HepG2 (cell line): ENCODE data around the gene SCAPER. TPM values are rescaled to one million over a fixed set of nuclear protein-coding genes. Genes with fewer than 3 reads are reported as not detected.

Experiments used
- ATAC-seq: fragments of 200-7000 bp; cut with Tn5 transposase; 3 replicates; pipeline ENCODE4 v1.9.1; 2020; ENCODE audit warnings: mild to moderate bottlenecking, moderate library complexity
- BruUV-seq: library from RNA; stranded (reverse); fragments of 400-500 nt; replicated peaks from 2 replicates; lab custom pipeline; 2021; lab: Mats Ljungman, UMichigan
- CTCF ChIA-PET: fragments of 300-600 bp; formaldehyde crosslinking; extraction: SDS; loops from one replicate; lab custom pipeline; 2021; ENCODE audit warnings: low total read pairs, inconsistent platforms, low intra/inter-chr PET ratio; lab: Yijun Ruan, JAX
- POLR2A ChIA-PET: fragments of 350-600 bp; sonication (Branson Sonifier 250); formaldehyde crosslinking; loops from one replicate; lab custom pipeline; 2020; ENCODE audit warnings: antibody characterized with exemption, inconsistent platforms; lab: Yijun Ruan, JAX
- DNase-seq: peaks from one replicate; pipeline ENCODE4 v3.0.0-alpha.2; 2015; ENCODE audit warnings: low spot score
- FAIRE-seq: peaks from 3 replicates; lab custom pipeline; 2011; peaks lifted over from hg19 to GRCh38; lab: Jason Lieb, UNC
- H2AFZ ChIP-seq: one replicate; pipeline ENCODE4 v1.6.1; 2011; ENCODE audit warnings: low read length, inconsistent platforms
- H3K27ac ChIP-seq: fragments of 300-600 bp; 3 replicates; pipeline ENCODE4 v1.8.0; 2011; ENCODE audit warnings: mixed run types, mild to moderate bottlenecking, mixed read lengths, low read length, inconsistent platforms; ENCODE audit not compliant: insufficient read depth; ENCODE audit errors: extremely low read length
- H3K27me3 ChIP-seq, 2 experiments: fragments of 200-600 bp in 1 of 2; 2 replicates in 1 of 2; 3 replicates in 1 of 2; pipeline versions ENCODE4 v1.6.0 to v1.8.0; 2011; ENCODE audit warnings: low read length in 2 of 2, mild to moderate bottlenecking in 2 of 2, moderate library complexity in 2 of 2, inconsistent platforms in 1 of 2; ENCODE audit not compliant: insufficient read depth in 2 of 2, control insufficient read depth in 1 of 2
- H3K36me3 ChIP-seq, 2 experiments: fragments of 200-600 bp in 1 of 2; replicated peaks in 1 of 2; 2 replicates in 1 of 2; 3 replicates in 1 of 2; pipeline versions ENCODE4 v1.5.1 to v1.8.0; 2011; ENCODE audit warnings: low read length in 2 of 2, inconsistent platforms in 1 of 2; ENCODE audit not compliant: insufficient read depth in 2 of 2, control insufficient read depth in 1 of 2
- H3K4me1 ChIP-seq: 2 replicates; pipeline ENCODE4 v1.5.1; 2012; ENCODE audit warnings: low read length, inconsistent platforms; ENCODE audit not compliant: insufficient read depth
- H3K4me2 ChIP-seq: 2 replicates; pipeline ENCODE4 v1.6.0; 2011; ENCODE audit warnings: low read depth, low read length, inconsistent platforms
- H3K4me3 ChIP-seq, 3 experiments: fragments of 200-600 bp in 1 of 3; sonication (generic), shearing (Covaris generic) in 1 of 3; replicated peaks in 1 of 3; 2 replicates each; pipeline ENCODE4 v1.5.1; 2011 to 2016; ENCODE audit warnings: low read length in 3 of 3, inconsistent platforms in 2 of 3, low read depth in 2 of 3, mild to moderate bottlenecking in 2 of 3, control low read depth in 1 of 3, mixed read lengths in 1 of 3; ENCODE audit not compliant: insufficient read depth in 1 of 3
- H3K79me2 ChIP-seq: one replicate; pipeline ENCODE4 v1.6.1; 2011; ENCODE audit warnings: low read length, inconsistent platforms; ENCODE audit not compliant: insufficient read depth
- H3K9ac ChIP-seq: 2 replicates; pipeline ENCODE4 v1.6.0; 2011; ENCODE audit warnings: mild to moderate bottlenecking, low read depth, low read length, inconsistent platforms; ENCODE audit not compliant: insufficient read depth
- H3K9me3 ChIP-seq: 2 replicates; pipeline ENCODE4 v1.5.1; 2012; ENCODE audit warnings: mild to moderate bottlenecking, low read length
- H4K20me1 ChIP-seq: 2 replicates; pipeline ENCODE4 v1.6.0; 2011; ENCODE audit warnings: inconsistent platforms, mild to moderate bottlenecking, low read length, moderate library complexity; ENCODE audit not compliant: insufficient read depth
- KAT7 ChIP-seq: IDR thresholded peaks from 2 replicates; pipeline ENCODE4 v1.6.1; 2018; ENCODE audit warnings: borderline replicate concordance, missing compliant biosample characterization
- SMC3 ChIP-seq: IDR thresholded peaks from 2 replicates; pipeline ENCODE4 v1.6.1; 2011; ENCODE audit warnings: low read length, improper control_type of control experiment
- ZNF605 ChIP-seq: sonication (generic); formaldehyde crosslinking; IDR thresholded peaks from 2 replicates; pipeline ENCODE4 v1.8.0; 2022; ENCODE audit warnings: mild to moderate bottlenecking, missing genetic modification reagents
- ZNF703 ChIP-seq: sonication (generic); formaldehyde crosslinking; IDR thresholded peaks from 2 replicates; pipeline ENCODE4 v1.5.1; 2020; ENCODE audit warnings: missing genetic modification reagents, mild to moderate bottlenecking, moderate library complexity, borderline replicate concordance
- WGBS: methylation state at CpG from one replicate; pipeline ENCODE4 v1.1.6; 2017; ENCODE audit warnings: low lambda C conversion rate; 5-methylcytosine and 5-hydroxymethylcytosine counted together
- in situ Hi-C: cut with HindIII; loops from 2 replicates; pipeline ENCODE4 v1.10.0; 2017; ENCODE audit warnings: low pct_unique_long_range_greater_than_20kb; ENCODE audit not compliant: extremely low pct_ligation_motif_present
- intact Hi-C: fragments of 100-400 bp; cut with micrococcal nuclease; formaldehyde crosslinking; loops from one replicate; pipeline ENCODE4 v1.10.0; 2022; ENCODE audit not compliant: unreplicated experiment
- polyA plus RNA-seq, 8 experiments: library from polyadenylated mRNA; depleted of rRNA in 3 of 8; stranded (reverse) in 7 of 8; unstranded in 1 of 8; fragments of >200 nt; fragmentation: Illumina TruSeq in 4 of 8; extraction: Trizol in 4 of 8; gene quantifications; 2 replicates each; pipeline versions ENCODE4 v1.2.1 to v1.2.3, GENCODE V29; 2011 to 2016; ENCODE audit warnings: low read depth in 4 of 8, missing spikeins in 1 of 8, mixed read lengths in 1 of 8; ENCODE audit not compliant: insufficient read depth in 1 of 8
- total RNA-seq, 5 experiments: library from RNA; depleted of rRNA; stranded (reverse); fragments of >200 nt; fragmentation: Illumina TruSeq; extraction: Trizol; gene quantifications; 2 replicates each; pipeline ENCODE4 v1.2.3, GENCODE V29; 2016; ENCODE audit warnings: low read depth in 1 of 5
- TF ChIP-seq, protein P1 (sequence below): sonication (generic); formaldehyde crosslinking; IDR thresholded peaks from 2 replicates; pipeline ENCODE4 v1.4.0; 2020; ENCODE audit warnings: low read depth, missing genetic modification reagents
- TF ChIP-seq, protein P2 (sequence below): sonication (generic); formaldehyde crosslinking; IDR thresholded peaks from 2 replicates; pipeline ENCODE4 v1.8.0; 2022; ENCODE audit warnings: mild to moderate bottlenecking, missing genetic modification reagents, moderate library complexity
- TF ChIP-seq, protein P3 (sequence below): sonication (generic); formaldehyde crosslinking; IDR thresholded peaks from 2 replicates; pipeline ENCODE4 v1.8.0; 2023; ENCODE audit warnings: mild to moderate bottlenecking, missing genetic modification reagents
- TF ChIP-seq, protein P4 (sequence below): sonication (generic); formaldehyde crosslinking; IDR thresholded peaks from 2 replicates; pipeline ENCODE4 v1.4.0; 2020; ENCODE audit warnings: mild to moderate bottlenecking, missing genetic modification reagents, borderline replicate concordance

Gene SCAPER
- total and polyA plus RNA-seq, 2 of the 13 experiments (the other 11 are each of a cell fraction or from before 2014, with no cell fraction given) = 4.3 to 10.5 TPM

DNA sequence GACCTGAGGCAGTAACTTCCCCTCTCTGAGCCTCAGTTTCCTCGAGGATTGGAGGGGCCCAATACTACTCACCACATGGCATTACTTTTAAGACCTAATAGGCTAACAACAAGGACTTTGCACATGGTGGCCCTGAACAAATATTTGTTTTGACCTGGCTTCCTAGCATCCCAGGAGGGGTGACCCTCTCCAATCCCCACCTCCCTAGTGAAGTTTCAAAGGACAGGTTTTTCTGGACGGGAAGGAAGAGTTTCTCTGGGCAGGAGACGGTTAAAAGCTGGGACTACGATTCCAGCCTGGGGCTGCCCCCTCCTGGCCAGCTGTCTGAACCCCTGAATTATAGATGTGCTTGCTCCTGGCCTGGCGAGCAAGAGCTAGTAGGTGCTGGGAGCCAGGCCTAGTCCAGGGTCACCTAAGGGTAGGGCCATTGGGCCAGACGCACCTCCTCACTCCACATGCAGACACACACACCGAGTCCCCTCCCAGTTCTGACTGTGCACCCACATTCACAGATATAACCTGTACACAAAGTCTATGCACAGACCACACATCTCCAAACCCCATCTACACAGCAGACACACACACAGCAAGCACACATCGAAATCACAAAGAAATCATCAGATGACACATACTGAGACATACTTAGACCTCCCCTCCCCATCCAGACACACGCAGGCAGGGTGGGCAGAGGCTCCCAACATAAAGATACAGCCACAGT, 571.3 kb downstream of the SCAPER start:
- H2AFZ ChIP-seq = no peak overlapping the region
- no peaks in the 10 kb centered on the region; a peak in 3 of 5 replicates for H3K27me3 ChIP-seq
- peak overlapping the region; percentile 52 for H3K9ac ChIP-seq
- H3K9me3 ChIP-seq = no peaks in the 10 kb centered on the region
- in situ Hi-C loops = loop anchor here (5.0 kb wide), 2 partner anchors 97 to 142 kb away; no protein-coding TSS in a partner anchor
- ChIA-PET POLR2A (interaction anchor here (0.9 to 5.5 kb wide), 6 partner anchors 12 to 148 kb away, joined by 3 to 132 read pairs (median 4); partner anchors contain the start of gene ETFA), CTCF (interaction anchor here (1.2 kb wide), 1 partner anchor 143 kb away, joined by 4 read pairs; no protein-coding TSS in a partner anchor)
- WGBS = 2% methylated on average over 9 of the region's 9 CpGs
- BruUV-seq = no TSS peak
- peak overlapping the region; percentile 78 for H3K4me2 ChIP-seq
- peak; percentile 64 for ATAC-seq
- H3K4me3 ChIP-seq = peak overlapping the region; percentile 2 to 61 (median 23); a peak in 4 of 6 replicates
- DNase-seq = peak; percentile 85
- peak; percentile 86 for FAIRE-seq
- peak overlapping the region; percentile 43 for H3K27ac ChIP-seq
- peaks cover 46% of the 10 kb centered on the region for H3K4me1 ChIP-seq
- H3K36me3 ChIP-seq = no peaks in the 10 kb centered on the region
- intact Hi-C loops = loop anchor here (5.0 to 10.0 kb wide), 3 partner anchors 49 to 142 kb away; no protein-coding TSS in a partner anchor
- H3K79me2 ChIP-seq = peaks cover 23% of the 10 kb centered on the region
- peaks cover 5% of the 10 kb centered on the region; the same call in 1 of the 2 replicates for H4K20me1 ChIP-seq
- TF ChIP-seq, protein P1, sequence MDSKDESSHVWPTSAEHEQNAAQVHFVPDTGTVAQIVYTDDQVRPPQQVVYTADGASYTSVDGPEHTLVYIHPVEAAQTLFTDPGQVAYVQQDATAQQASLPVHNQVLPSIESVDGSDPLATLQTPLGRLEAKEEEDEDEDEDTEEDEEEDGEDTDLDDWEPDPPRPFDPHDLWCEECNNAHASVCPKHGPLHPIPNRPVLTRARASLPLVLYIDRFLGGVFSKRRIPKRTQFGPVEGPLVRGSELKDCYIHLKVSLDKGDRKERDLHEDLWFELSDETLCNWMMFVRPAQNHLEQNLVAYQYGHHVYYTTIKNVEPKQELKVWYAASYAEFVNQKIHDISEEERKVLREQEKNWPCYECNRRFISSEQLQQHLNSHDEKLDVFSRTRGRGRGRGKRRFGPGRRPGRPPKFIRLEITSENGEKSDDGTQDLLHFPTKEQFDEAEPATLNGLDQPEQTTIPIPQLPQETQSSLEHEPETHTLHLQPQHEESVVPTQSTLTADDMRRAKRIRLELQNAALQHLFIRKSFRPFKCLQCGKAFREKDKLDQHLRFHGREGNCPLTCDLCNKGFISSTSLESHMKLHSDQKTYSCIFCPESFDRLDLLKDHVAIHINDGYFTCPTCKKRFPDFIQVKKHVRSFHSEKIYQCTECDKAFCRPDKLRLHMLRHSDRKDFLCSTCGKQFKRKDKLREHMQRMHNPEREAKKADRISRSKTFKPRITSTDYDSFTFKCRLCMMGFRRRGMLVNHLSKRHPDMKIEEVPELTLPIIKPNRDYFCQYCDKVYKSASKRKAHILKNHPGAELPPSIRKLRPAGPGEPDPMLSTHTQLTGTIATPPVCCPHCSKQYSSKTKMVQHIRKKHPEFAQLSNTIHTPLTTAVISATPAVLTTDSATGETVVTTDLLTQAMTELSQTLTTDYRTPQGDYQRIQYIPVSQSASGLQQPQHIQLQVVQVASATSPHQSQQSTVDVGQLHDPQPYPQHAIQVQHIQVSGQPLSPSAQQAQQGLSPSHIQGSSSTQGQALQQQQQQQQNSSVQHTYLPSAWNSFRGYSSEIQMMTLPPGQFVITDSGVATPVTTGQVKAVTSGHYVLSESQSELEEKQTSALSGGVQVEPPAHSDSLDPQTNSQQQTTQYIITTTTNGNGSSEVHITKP = peak; percentile 36
- TF ChIP-seq, protein P2, sequence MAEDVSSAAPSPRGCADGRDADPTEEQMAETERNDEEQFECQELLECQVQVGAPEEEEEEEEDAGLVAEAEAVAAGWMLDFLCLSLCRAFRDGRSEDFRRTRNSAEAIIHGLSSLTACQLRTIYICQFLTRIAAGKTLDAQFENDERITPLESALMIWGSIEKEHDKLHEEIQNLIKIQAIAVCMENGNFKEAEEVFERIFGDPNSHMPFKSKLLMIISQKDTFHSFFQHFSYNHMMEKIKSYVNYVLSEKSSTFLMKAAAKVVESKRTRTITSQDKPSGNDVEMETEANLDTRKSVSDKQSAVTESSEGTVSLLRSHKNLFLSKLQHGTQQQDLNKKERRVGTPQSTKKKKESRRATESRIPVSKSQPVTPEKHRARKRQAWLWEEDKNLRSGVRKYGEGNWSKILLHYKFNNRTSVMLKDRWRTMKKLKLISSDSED (CRISPR knock-in tag) = no peak
- TF ChIP-seq, protein P3, sequence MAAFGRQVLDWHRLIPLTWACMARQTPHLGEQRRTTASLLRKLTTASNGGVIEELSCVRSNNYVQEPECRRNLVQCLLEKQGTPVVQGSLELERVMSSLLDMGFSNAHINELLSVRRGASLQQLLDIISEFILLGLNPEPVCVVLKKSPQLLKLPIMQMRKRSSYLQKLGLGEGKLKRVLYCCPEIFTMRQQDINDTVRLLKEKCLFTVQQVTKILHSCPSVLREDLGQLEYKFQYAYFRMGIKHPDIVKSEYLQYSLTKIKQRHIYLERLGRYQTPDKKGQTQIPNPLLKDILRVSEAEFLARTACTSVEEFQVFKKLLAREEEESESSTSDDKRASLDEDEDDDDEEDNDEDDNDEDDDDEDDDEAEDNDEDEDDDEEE (CRISPR knock-in tag) = no peak
- TF ChIP-seq, protein P4, sequence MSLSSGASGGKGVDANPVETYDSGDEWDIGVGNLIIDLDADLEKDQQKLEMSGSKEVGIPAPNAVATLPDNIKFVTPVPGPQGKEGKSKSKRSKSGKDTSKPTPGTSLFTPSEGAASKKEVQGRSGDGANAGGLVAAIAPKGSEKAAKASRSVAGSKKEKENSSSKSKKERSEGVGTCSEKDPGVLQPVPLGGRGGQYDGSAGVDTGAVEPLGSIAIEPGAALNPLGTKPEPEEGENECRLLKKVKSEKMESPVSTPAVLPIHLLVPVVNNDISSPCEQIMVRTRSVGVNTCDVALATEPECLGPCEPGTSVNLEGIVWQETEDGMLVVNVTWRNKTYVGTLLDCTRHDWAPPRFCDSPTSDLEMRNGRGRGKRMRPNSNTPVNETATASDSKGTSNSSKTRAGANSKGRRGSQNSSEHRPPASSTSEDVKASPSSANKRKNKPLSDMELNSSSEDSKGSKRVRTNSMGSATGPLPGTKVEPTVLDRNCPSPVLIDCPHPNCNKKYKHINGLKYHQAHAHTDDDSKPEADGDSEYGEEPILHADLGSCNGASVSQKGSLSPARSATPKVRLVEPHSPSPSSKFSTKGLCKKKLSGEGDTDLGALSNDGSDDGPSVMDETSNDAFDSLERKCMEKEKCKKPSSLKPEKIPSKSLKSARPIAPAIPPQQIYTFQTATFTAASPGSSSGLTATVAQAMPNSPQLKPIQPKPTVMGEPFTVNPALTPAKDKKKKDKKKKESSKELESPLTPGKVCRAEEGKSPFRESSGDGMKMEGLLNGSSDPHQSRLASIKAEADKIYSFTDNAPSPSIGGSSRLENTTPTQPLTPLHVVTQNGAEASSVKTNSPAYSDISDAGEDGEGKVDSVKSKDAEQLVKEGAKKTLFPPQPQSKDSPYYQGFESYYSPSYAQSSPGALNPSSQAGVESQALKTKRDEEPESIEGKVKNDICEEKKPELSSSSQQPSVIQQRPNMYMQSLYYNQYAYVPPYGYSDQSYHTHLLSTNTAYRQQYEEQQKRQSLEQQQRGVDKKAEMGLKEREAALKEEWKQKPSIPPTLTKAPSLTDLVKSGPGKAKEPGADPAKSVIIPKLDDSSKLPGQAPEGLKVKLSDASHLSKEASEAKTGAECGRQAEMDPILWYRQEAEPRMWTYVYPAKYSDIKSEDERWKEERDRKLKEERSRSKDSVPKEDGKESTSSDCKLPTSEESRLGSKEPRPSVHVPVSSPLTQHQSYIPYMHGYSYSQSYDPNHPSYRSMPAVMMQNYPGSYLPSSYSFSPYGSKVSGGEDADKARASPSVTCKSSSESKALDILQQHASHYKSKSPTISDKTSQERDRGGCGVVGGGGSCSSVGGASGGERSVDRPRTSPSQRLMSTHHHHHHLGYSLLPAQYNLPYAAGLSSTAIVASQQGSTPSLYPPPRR (CRISPR knock-in tag) = 0 out of 2 replicates have a peak, but pooled peaks have one; percentile 46
- TF ChIP-seq ZNF703 = no peak
- peak; percentile 77 for TF ChIP-seq SMC3
- TF ChIP-seq ZNF605 = peak; percentile 78
- TF ChIP-seq KAT7 (CRISPR knock-in tag) = no peak
